IPS-20b (cell line): ENCODE measurements around the gene GCNA.
"Not testable (repeated sequence)": the region's sequence is repeated elsewhere in the genome, so short reads cannot be mapped to it uniquely, and the experiment has no call there.

Experiments
- H3K27ac ChIP-seq: one replicate; pipeline ENCODE4 v1.5.1; 2013; ENCODE audit warnings: low read length
- H3K27me3 ChIP-seq: 2 replicates; pipeline ENCODE4 v1.6.1; 2013; ENCODE audit warnings: mild to moderate bottlenecking, low read length, inconsistent platforms; ENCODE audit not compliant: insufficient read depth
- H3K36me3 ChIP-seq: 2 replicates; pipeline ENCODE4 v1.6.1; 2013; ENCODE audit warnings: low read depth, mild to moderate bottlenecking, inconsistent platforms, low read length, moderate library complexity; ENCODE audit not compliant: insufficient read depth
- H3K4me1 ChIP-seq: 2 replicates; pipeline ENCODE4 v1.6.1; 2013; ENCODE audit warnings: mild to moderate bottlenecking, control low read depth, inconsistent platforms, low read length, moderate library complexity; ENCODE audit not compliant: insufficient read depth
- H3K4me3 ChIP-seq: 2 replicates; pipeline ENCODE4 v1.5.1; 2013; ENCODE audit warnings: mild to moderate bottlenecking, low read length, inconsistent platforms
- H3K9ac ChIP-seq: 2 replicates; pipeline ENCODE4 v1.6.1; 2013; ENCODE audit warnings: low read depth, mild to moderate bottlenecking, inconsistent platforms, low read length, moderate library complexity
- H3K9me3 ChIP-seq: 2 replicates; pipeline ENCODE4 v1.6.1; 2013; ENCODE audit warnings: mild to moderate bottlenecking, low read depth, low read length, inconsistent platforms; ENCODE audit not compliant: insufficient read depth

Gene GCNA

GRCh38 chrX:71563921-71564320 lies 14.3 kb upstream of the GCNA start:
- H3K27me3 ChIP-seq, result no peaks in the 10 kb centered on the region
- H3K4me1 ChIP-seq, result no peaks in the 10 kb centered on the region
- H3K36me3 ChIP-seq, result peaks cover 94% of the 10 kb centered on the region
- no peaks in the 10 kb centered on the region for H3K9me3 ChIP-seq
- H3K27ac ChIP-seq, result no peak overlapping the region
- no peak overlapping the region for H3K4me3 ChIP-seq
- H3K9ac ChIP-seq, result no peak overlapping the region

GRCh38 chrX:71565474-71566041 lies 12.7 kb upstream of the GCNA start:
- Histone ChIP-seq H3K27me3 (no peaks in the 10 kb centered on the region), H3K4me3 (no peak overlapping the region), H3K4me1 (no peaks in the 10 kb centered on the region), H3K27ac (no peak overlapping the region), H3K9ac (no peak overlapping the region), H3K36me3 (peaks cover 88% of the 10 kb centered on the region), H3K9me3 (no peaks in the 10 kb centered on the region)

DNA sequence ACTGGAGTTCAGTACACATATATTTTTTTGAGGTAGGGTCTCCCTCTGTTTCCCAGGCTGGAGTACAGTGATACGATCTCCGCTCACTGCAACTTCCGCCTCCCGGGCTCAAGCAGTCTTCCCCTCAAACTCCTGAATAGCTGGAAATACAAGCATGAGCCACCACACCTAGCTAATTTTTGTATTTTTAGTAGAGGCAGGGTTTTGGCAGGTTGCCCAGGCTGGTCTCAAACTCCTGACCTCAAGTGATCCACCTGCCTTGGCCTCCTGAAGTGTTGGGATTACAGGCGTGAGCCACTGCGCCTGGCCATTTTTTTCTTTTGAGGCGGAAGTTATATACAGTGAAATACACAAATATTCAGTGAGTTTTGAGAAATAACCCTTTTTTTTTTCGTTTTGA lies 6.8 kb upstream of the GCNA start:
- H3K27ac ChIP-seq, H3K9me3 ChIP-seq, H3K4me3 ChIP-seq, H3K4me1 ChIP-seq, H3K9ac ChIP-seq, H3K27me3 ChIP-seq: not testable (repeated sequence)
- H3K36me3 ChIP-seq, result peaks cover 84% of the 10 kb centered on the region

DNA sequence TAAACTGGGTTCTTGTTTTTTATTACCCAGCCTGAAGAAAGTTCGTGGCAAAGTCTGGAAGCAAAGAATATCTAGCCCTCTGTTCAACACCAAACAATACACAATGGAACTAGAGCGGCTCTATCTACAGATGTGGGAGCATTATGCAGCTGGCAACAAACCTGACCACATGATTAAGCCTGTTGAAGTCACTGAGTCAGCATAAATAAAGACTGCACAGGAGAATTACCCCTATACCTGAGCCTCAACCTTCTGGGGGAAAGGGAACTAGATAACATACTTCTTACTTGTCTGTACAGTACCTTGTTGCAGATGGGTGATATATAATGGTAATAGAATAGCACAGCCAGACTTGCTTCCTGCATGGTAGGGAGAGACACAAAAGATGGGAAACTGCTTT lies 4.6 kb upstream of the GCNA start:
- no peak overlapping the region for H3K27ac ChIP-seq
- H3K4me1 ChIP-seq, result no peaks in the 10 kb centered on the region
- H3K4me3 ChIP-seq, result no peak overlapping the region
- no peaks in the 10 kb centered on the region for H3K9me3 ChIP-seq
- H3K27me3 ChIP-seq, result no peaks in the 10 kb centered on the region
- peaks cover 68% of the 10 kb centered on the region for H3K36me3 ChIP-seq
- no peak overlapping the region for H3K9ac ChIP-seq

GRCh38 chrX:71577682-71578081 lies 555 bp upstream of the GCNA start:
- H3K4me3 ChIP-seq, result no peak overlapping the region
- H3K27me3 ChIP-seq, result no peaks in the 10 kb centered on the region
- no peak overlapping the region for H3K9ac ChIP-seq
- H3K9me3 ChIP-seq, result no peaks in the 10 kb centered on the region
- H3K36me3 ChIP-seq, result peaks cover 49% of the 10 kb centered on the region
- no peaks in the 10 kb centered on the region for H3K4me1 ChIP-seq
- H3K27ac ChIP-seq, result no peak overlapping the region

DNA sequence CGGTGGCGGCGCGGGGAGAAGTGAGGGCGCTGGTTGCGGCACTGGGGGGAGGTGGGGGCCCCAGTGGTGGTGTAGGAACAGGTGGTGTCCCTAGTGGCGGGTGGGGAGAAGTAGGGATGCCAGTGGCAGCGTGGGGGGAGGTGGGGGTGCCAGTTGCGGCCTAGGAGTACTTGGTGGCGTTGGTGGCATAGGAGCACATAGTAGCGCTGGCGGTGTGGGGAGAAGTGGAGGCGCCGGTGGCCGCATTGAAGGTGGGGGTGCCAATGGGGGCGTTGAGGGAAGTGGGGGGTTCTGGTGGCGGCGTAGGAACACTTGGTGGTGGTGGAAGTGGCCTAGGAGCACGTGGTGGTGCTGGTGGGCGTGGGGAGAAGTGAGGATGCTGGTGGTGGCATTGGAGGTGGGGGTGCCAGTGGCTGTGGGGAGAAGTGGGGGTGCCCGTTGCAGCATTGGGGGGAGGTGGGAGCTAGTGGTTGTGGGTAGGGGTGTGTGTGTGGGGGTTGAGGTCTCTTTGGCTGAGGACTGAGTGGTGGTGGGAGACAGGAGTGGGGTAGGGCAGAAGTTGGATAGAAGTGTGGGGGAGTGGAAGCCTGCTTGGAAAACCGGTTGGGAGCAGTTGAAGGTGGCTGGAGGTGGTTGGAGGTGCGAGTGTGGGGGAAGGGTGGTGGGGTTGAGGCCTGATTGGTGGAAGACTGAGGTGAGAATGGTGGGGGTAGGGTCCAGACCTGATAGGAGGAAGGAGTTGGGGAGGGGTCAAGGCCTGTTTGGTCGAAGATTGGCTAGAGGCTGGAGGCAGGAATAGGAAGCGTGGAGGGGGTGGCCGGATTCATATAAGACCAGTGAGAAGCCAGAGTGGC lies 1.1 kb downstream of the GCNA start:
- no peak overlapping the region for H3K4me3 ChIP-seq
- H3K9ac ChIP-seq, result no peak overlapping the region
- H3K36me3 ChIP-seq, result peaks cover 32% of the 10 kb centered on the region
- no peaks in the 10 kb centered on the region for H3K4me1 ChIP-seq
- H3K27ac ChIP-seq, result no peak overlapping the region
- H3K27me3 ChIP-seq, result no peaks in the 10 kb centered on the region
- H3K9me3 ChIP-seq, result no peaks in the 10 kb centered on the region

DNA sequence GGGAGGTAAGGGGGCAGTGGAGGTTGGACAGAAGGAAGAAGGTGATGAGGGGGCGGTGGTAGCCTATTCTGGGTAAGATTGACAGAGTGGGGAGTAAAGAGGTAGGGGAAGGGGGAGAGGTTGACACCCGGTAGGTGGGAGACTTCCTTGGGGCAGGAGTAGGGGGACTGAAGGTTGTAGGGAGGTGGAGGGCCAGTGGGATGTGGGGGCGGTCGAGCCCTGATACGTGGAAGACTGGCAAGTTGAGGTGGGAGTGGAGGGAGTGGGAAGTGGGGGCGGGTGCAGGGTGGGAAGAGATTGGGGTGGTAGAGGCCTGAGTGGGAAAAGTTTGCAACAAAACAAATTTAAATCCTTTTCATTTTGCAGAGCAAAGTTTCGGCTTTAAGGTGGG lies 1.7 kb downstream of the GCNA start:
- Histone ChIP-seq H3K9ac (no peak overlapping the region), H3K27ac (no peak overlapping the region), H3K4me1 (no peaks in the 10 kb centered on the region), H3K27me3 (no peaks in the 10 kb centered on the region), H3K36me3 (peaks cover 26% of the 10 kb centered on the region), H3K9me3 (no peaks in the 10 kb centered on the region), H3K4me3 (no peak overlapping the region)

GRCh38 chrX:71581210-71581609 lies 3.0 kb downstream of the GCNA start:
- Histone ChIP-seq H3K9ac (no peak overlapping the region), H3K9me3 (no peaks in the 10 kb centered on the region), H3K4me1 (no peaks in the 10 kb centered on the region), H3K27me3 (no peaks in the 10 kb centered on the region), H3K36me3 (peaks cover 16% of the 10 kb centered on the region), H3K27ac (no peak overlapping the region), H3K4me3 (no peak overlapping the region)

- Histone ChIP-seq H3K4me1 (no peaks in the 10 kb centered on the region), H3K9ac (no peak overlapping the region), H3K36me3 (no peaks in the 10 kb centered on the region), H3K27me3 (no peaks in the 10 kb centered on the region), H3K4me3 (no peak overlapping the region), H3K9me3 (no peaks in the 10 kb centered on the region), H3K27ac (no peak overlapping the region)
These were observed 8.7 kb downstream of the GCNA start for GRCh38 chrX:71586929-71587328.

DNA sequence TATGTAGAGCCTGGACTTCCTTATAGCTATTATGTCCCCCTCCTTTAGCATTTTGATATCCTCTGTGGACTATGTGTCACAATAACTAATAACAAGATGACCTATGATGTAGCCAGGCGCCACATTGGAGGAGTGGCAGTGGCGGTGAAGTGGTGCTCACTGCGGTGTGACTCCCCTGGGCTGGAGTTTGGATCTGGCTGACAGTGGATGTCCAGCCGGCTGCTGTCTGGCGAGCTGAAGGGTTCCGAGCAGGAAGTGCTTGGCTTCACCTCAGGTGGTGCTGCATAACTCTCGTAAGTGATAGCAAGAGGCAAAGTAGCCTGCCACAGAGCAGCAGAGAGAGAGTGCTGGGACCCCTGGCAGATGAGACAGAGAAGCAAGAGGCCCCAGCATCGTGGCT lies 15.0 kb downstream of the GCNA start:
- not testable (repeated sequence) for H3K9ac ChIP-seq, H3K4me3 ChIP-seq, H3K27me3 ChIP-seq, H3K9me3 ChIP-seq, H3K36me3 ChIP-seq, H3K4me1 ChIP-seq, H3K27ac ChIP-seq

DNA sequence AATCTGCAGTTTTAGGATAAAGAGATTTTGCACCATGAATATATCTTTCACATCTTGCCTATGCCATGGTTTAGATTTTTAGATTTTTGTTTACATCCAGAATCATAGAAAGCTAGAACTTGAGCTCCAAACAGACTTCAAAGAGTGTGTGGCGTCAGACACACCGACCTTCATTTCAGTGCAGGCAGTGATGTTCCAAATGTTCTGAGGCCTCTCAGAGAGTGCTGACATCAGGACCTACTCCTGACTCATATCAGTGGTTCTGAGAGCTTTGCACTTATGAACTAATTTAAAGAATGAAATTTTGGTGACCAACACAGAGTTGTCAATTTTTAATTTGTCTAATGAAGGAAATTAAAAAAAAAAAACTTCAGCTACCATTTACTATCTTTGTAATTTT lies 21.7 kb downstream of the GCNA start:
- no peaks in the 10 kb centered on the region for H3K9me3 ChIP-seq
- H3K27me3 ChIP-seq, result no peaks in the 10 kb centered on the region
- H3K4me1 ChIP-seq, result no peaks in the 10 kb centered on the region
- H3K36me3 ChIP-seq, result peaks cover 16% of the 10 kb centered on the region
- H3K9ac ChIP-seq, result no peak overlapping the region
- H3K27ac ChIP-seq, result no peak overlapping the region
- no peak overlapping the region for H3K4me3 ChIP-seq

DNA sequence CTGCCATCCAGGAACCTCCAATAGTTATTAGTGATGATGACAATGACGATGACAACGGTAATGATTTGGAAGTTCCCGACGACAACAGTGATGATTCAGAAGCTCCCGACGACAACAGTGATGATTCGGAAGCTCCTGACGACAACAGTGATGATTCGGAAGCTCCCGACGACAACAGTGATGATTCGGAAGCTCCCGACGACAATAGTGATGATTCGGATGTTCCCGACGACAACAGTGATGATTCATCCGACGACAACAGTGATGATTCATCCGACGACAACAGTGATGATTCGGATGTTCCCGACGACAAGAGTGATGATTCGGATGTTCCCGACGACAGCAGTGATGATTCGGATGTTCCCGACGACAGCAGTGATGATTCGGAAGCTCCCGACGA lies 25.4 kb downstream of the GCNA start:
- Histone ChIP-seq H3K9ac (no peak overlapping the region), H3K27ac (no peak overlapping the region), H3K4me1 (no peaks in the 10 kb centered on the region), H3K27me3 (no peaks in the 10 kb centered on the region), H3K4me3 (no peak overlapping the region), H3K9me3 (no peaks in the 10 kb centered on the region), H3K36me3 (peaks cover 25% of the 10 kb centered on the region)
